K562 (cell line): Measurements from ENCODE around the gene FBXO22. TPM values are rescaled to one million over a fixed set of nuclear protein-coding genes. Genes with fewer than 3 reads are reported as not detected.

ENCODE experiments used
- ATF2 ChIP-seq: sonication (generic); formaldehyde crosslinking; IDR thresholded peaks from 2 replicates; pipeline ENCODE4 v1.8.1; 2022; ENCODE audit warnings: missing genetic modification reagents
- CREM ChIP-seq: IDR thresholded peaks from 2 replicates; pipeline ENCODE4 v1.6.1; 2014; ENCODE audit warnings: antibody characterized with exemption, low read depth
- CSDE1 ChIP-seq, 2 experiments: fragments of 450-650 bp; IDR thresholded peaks; 2 replicates each; pipeline ENCODE4 v1.6.1; 2016; ENCODE audit warnings: mild to moderate bottlenecking in 1 of 2
- ESRRB ChIP-seq: fragments of 250-450 bp; sonication (Bioruptor Pico); IDR thresholded peaks from 2 replicates; pipeline ENCODE4 v1.5.0; 2020; ENCODE audit warnings: mild to moderate bottlenecking, moderate library complexity, borderline replicate concordance
- ILF3 ChIP-seq: fragments of 450-650 bp; IDR thresholded peaks from 2 replicates; pipeline ENCODE4 v1.6.1; 2018; ENCODE audit warnings: antibody characterized with exemption, mild to moderate bottlenecking, moderate library complexity, borderline replicate concordance
- MTA1 ChIP-seq: fragments of 450-650 bp; IDR thresholded peaks from 2 replicates; pipeline ENCODE4 v1.6.1; 2017; ENCODE audit warnings: borderline replicate concordance
- SIRT6 ChIP-seq: IDR thresholded peaks from one replicate; pipeline ENCODE4 v1.6.1; 2012; ENCODE audit warnings: low read depth, mild to moderate bottlenecking, control low read depth, inconsistent platforms, low read length, moderate library complexity
- TBL1XR1 ChIP-seq, 2 experiments: IDR thresholded peaks; 2 replicates each; pipeline ENCODE4 v1.6.1; 2012; ENCODE audit warnings: improper control_type of control experiment in 2 of 2, low read length in 2 of 2, mild to moderate bottlenecking in 1 of 2
- TBP ChIP-seq: optimal IDR thresholded peaks from 2 replicates; pipeline ENCODE3; 2011; ENCODE audit warnings: low read depth, low read length, improper control_type of control experiment
- ZNF12 ChIP-seq: sonication (generic); formaldehyde crosslinking; IDR thresholded peaks from 2 replicates; pipeline ENCODE4 v1.4.0; 2020; ENCODE audit warnings: mild to moderate bottlenecking, missing genetic modification reagents
- ZNF124 ChIP-seq: sonication (generic); formaldehyde crosslinking; IDR thresholded peaks from 2 replicates; pipeline ENCODE4 v1.8.1; 2022; ENCODE audit warnings: missing genetic modification reagents
- ZNF324 ChIP-seq: fragments of 250-450 bp; sonication (Bioruptor Pico); IDR thresholded peaks from 2 replicates; pipeline ENCODE4 v1.4.0; 2020; ENCODE audit warnings: mild to moderate bottlenecking
- ZNF408 ChIP-seq: fragments of 250-450 bp; sonication (Bioruptor Pico); IDR thresholded peaks from 2 replicates; pipeline ENCODE4 v1.4.0; 2020; ENCODE audit warnings: low read depth, mild to moderate bottlenecking, moderate library complexity
- ZNF609 ChIP-seq: sonication (generic); formaldehyde crosslinking; IDR thresholded peaks from 2 replicates; pipeline ENCODE4 v1.8.1; 2023; ENCODE audit warnings: missing genetic modification reagents, mild to moderate bottlenecking, borderline replicate concordance
- ZNF639 ChIP-seq, 2 experiments: fragments of 200-800 bp in 1 of 2; sonication (Bioruptor generic) in 1 of 2; sonication (generic) in 1 of 2; formaldehyde crosslinking in 1 of 2; IDR thresholded peaks in 1 of 2; conservative IDR thresholded peaks in 1 of 2; 2 replicates each; pipeline versions ENCODE4 v1.5.0 to v1.6.1; 2016 to 2020; ENCODE audit warnings: missing compliant biosample characterization in 1 of 2, missing genetic modification characterization in 1 of 2, missing genetic modification reagents in 1 of 2
- ZNF766 ChIP-seq: fragments of 200-800 bp; sonication (Bioruptor generic); conservative IDR thresholded peaks from 2 replicates; pipeline ENCODE4 v1.6.1; 2016; ENCODE audit warnings: missing genetic modification characterization, missing compliant biosample characterization
- polyA plus RNA-seq, 8 experiments: library from polyadenylated mRNA; depleted of rRNA in 4 of 8; stranded (reverse) in 5 of 8; unstranded in 3 of 8; fragments of >200 nt; fragmentation: Nextera tagmentation in 2 of 8; fragmentation: Illumina TruSeq in 1 of 8; extraction: Ambion mirVana in 2 of 8; extraction: Trizol in 1 of 8; gene quantifications; 2 replicates each; pipeline versions ENCODE4 v1.2.1 to v1.2.3, GENCODE V29; 2011 to 2014; ENCODE audit warnings: inconsistent platforms in 1 of 8, missing spikeins in 1 of 8
- total RNA-seq, 7 experiments: library from RNA; depleted of rRNA in 6 of 7; stranded (reverse); fragments of >200 nt in 6 of 7; fragmentation: Illumina TruSeq in 2 of 7; extraction: Trizol in 2 of 7; gene quantifications; 2 replicates each; pipeline versions ENCODE4 v1.2.1 to v1.2.3, GENCODE V29; 2011 to 2021; ENCODE audit warnings: low replicate concordance in 1 of 7
- TF ChIP-seq, protein P1 (sequence below): IDR thresholded peaks from 2 replicates; pipeline ENCODE4 v1.6.1; 2016; ENCODE audit warnings: missing genetic modification characterization, missing compliant biosample characterization

The FBXO22 gene
- total and polyA plus RNA-seq, 9 of the 15 experiments (the other 6 are each of a cell fraction or from before 2014, with no cell fraction given): 24.4 to 99.4 (median 66.5) TPM

DNA sequence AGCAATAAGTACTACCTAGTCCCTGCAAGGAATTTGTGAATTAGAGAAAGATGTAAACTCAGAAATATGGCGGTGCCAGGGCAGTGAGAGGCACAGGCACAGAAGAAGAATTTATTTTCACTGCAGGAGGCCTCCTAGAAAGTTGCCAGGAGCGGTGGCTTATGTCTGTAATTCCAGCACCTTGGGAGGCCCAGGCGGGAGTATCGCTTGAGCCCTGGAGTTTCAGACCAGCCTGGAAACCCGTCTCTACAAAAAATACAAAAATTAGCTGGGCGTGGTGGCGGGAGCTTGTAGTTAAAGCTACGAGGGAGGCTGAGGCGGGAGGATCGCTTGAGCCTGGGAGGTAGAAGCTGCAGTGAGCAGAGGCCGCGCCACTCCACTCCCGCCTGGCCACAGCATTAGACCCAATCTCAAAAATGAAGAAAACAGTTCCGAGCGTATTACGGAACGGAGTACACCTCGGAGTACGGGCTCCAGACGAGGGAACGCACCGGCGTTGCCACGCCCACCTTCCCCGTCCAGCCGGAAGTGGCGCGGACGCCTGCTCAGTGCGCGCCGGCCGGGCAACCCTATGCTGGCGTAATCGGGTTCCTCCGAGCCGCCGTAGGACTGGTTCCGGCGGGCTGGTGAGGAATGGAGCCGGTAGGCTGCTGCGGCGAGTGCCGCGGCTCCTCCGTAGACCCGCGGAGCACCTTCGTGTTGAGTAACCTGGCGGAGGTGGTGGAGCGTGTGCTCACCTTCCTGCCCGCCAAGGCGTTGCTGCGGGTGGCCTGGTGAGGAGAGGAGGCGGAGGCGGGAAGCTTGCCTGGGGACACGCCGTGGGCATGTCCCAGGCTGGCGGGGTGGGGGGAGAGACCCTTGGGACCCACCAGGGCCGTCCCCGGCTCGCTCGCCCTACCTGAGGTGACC lies at the start of gene FBXO22 (continued):
- TF ChIP-seq ATF2 (CRISPR knock-in tag) (peak; percentile 34; the same call in 1 of the 2 replicates), ZNF324 (no peak), CREM (peak; percentile 91), ZNF408 (no peak), ZNF124 (CRISPR knock-in tag) (0 out of 2 replicates have a peak, but pooled peaks have one; percentile 52), ZNF639 (CRISPR knock-in tag; conservative IDR thresholded peaks at IDR 0.05 in 1 of 2, IDR thresholded peaks at IDR 0.05 in 1 of 2) (peak in 1 of 2 experiments; percentile 75; a peak in 2 of 4 replicates), TBL1XR1 (IDR thresholded peaks at IDR 0.05; ENCODE audit: low read length in 2 of 2) (peak in 1 of 2 experiments; percentile 50; a peak in 2 of 4 replicates), CSDE1 (IDR thresholded peaks at IDR 0.05) (peak in 1 of 2 experiments; percentile 20; a peak in 1 of 4 replicates), ZNF609 (CRISPR knock-in tag) (peak; percentile 70; the same call in 1 of the 2 replicates), SIRT6 (no peak), ZNF766 (no peak; the same call in 1 of the 2 replicates), ESRRB (CRISPR knock-in tag) (no peak), MTA1 (no peak), ZNF12 (no peak), ILF3 (no peak), TBP (peak; percentile 69)
- TF ChIP-seq, protein P1, sequence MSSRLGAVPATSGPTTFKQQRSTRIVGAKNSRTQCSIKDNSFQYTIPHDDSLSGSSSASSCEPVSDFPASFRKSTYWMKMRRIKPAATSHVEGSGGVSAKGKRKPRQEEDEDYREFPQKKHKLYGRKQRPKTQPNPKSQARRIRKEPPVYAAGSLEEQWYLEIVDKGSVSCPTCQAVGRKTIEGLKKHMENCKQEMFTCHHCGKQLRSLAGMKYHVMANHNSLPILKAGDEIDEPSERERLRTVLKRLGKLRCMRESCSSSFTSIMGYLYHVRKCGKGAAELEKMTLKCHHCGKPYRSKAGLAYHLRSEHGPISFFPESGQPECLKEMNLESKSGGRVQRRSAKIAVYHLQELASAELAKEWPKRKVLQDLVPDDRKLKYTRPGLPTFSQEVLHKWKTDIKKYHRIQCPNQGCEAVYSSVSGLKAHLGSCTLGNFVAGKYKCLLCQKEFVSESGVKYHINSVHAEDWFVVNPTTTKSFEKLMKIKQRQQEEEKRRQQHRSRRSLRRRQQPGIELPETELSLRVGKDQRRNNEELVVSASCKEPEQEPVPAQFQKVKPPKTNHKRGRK (tag): no peak
